ENCODE measurements around the gene RTP1. TPM values are rescaled to one million over a fixed set of nuclear protein-coding genes. Genes with fewer than 3 reads are reported as not detected.
"Not testable (repeated sequence)": the region's sequence is repeated elsewhere in the genome, so short reads cannot be mapped to it uniquely, and the experiment has no call there.

The RTP1 gene
- polyA plus RNA-seq, result not detected

DNA sequence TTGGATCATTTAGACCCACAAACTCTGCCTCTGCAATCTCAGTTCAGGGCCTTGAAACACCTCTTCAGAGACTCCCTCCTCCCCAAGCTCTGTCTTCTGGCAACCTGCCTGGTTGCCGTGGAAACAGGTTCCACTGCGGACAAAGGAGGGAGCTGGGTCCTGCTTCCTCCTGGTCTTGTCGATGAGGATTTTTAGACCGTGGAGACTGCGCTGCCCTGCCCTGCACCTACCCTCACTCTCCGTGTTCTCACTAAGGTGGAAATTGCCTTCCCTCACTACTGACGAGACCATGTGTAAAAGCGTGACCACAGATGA, at the start of gene RTP1:
TSS of gene RTP1 (plus strand) at position 152 of the 315 bp plus-strand sequence. CDS start at position 182, 30 bp downstream.
- 60 to 71% (median 63%) methylated on average over 8 of the region's 8 CpGs for WGBS, 3 donors
- no peak within 1 kb of the TSS for H3K27ac ChIP-seq (ENCODE audit: low read depth, low read length)

GRCh38 chr3:187150186-187150585, 47.1 kb upstream of the RTP1 start:
- 88 to 95% (median 94%) methylated on average over 7 of the region's 7 CpGs for WGBS, 3 donors
- no peak overlapping the region for H3K27ac ChIP-seq (ENCODE audit: low read depth, low read length)

DNA sequence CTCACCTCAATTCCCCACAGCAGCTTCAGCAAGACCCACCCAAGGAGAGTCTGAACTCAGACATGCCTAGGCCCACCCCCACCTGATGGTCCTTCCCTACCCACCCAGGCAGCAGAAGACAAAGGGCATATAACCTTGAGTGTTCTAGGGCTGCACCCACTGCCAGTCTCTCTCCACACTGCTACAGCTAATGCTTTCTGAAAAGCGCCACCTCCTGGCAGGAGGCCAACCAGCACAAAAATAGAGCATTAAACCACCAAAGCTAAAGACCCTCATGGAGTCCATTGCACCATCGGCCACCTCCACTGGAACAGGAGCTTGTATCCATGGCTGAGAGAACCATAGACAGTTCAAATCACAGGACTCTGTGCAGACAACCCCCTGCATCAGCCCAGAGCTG, 46.7 kb upstream of the RTP1 start:
- H3K27ac ChIP-seq (ENCODE audit: low read depth, low read length), result no peak overlapping the region
- 78 to 95% (median 87%) methylated on average over 2 of the region's 2 CpGs for WGBS, 3 donors

- H3K27ac ChIP-seq (ENCODE audit: low read depth, low read length), result no peak overlapping the region
These were observed 35.7 kb upstream of the RTP1 start for GRCh38 chr3:187161556-187161955.

DNA sequence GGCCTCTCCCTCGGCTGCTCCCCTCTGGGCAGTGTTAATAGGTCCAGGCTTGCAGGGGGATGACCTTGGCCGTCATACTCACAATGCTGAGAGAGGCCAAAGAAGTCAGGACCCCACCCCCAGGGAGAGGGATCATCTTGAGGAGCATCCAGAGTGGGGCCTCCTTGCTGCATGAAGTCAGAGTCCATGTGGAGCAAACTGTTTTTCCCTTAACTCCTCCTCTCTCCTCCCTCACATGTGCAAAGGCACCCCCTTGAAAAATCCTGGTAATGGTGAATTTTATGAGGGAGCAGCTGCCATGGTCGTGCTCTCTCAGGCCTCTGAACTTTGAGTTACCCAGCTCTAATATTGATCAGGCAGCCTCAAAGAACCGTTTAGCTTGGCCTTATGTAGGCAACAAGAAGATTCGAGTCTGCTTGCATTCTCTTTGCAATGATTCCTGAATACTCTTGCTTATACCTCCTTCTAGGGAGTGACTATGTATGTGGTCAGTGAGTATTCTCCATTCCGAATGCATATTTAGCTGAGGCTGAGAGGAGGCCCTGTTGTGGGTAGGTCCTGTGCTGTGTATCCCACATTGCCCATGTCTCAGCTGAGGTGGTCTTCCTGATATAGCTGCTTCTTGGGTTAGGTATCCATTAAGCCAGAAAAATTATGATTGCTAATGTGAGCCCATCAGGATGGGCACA, 34.9 kb upstream of the RTP1 start:
- 36 to 79% (median 66%) methylated on average over 6 of the region's 6 CpGs for WGBS, 3 donors
- no peak overlapping the region for H3K27ac ChIP-seq (ENCODE audit: low read depth, low read length)

DNA sequence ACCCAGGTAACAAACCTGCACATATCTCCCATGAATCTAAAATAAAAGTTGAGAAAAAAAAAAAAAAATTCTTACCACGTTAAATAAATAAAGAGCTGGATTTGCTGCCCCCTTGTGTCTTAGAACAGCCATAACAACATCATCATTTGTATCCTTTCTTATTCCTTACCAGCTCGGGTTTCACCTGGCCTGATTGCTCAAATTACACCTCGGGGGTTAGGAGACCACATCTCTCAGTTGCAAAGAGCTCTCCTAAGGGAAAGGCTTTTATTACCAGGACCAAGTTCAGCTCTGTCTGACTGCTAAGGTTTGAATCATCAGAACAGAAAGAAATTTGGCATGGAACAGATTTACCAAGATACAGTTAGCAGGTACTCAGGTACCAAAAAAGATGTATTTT, 32.1 kb upstream of the RTP1 start:
- 0% methylated on average over 3 of the region's 3 CpGs for WGBS, 3 donors
- no peak overlapping the region for H3K27ac ChIP-seq (ENCODE audit: low read depth, low read length)

DNA sequence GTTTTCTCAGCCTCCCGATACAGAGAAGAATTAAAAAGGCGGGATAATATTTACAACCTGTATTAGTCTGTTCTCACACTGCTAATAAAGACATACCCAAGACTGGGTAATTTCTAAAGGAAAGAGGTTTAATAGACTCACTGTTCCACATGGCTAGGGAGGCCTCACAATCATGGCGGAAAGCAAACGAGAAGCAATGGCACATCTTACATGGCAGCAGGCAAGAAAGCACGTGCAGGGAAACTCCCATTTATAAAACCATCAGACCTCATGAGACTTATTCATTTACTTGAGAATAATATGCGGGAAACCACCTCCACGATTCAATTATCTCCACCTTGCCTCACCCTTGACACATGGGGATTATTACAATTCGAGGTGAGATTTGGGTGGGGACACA, 30.5 kb upstream of the RTP1 start:
- no peak overlapping the region for H3K27ac ChIP-seq (ENCODE audit: low read depth, low read length)
- 83 to 91% (median 90%) methylated on average over 8 of the region's 8 CpGs for WGBS, 3 donors

GRCh38 chr3:187167777-187168176, 29.5 kb upstream of the RTP1 start:
- H3K27ac ChIP-seq (ENCODE audit: low read depth, low read length), result no peak overlapping the region
- WGBS, 3 donors, result 74 to 80% (median 79%) methylated on average over 5 of the region's 5 CpGs

- H3K27ac ChIP-seq (ENCODE audit: low read depth, low read length), result no peak overlapping the region
- WGBS, 3 donors, result 75 to 88% (median 77%) methylated on average over 2 of the region's 2 CpGs
These were observed 27.9 kb upstream of the RTP1 start for GRCh38 chr3:187169231-187169960.

DNA sequence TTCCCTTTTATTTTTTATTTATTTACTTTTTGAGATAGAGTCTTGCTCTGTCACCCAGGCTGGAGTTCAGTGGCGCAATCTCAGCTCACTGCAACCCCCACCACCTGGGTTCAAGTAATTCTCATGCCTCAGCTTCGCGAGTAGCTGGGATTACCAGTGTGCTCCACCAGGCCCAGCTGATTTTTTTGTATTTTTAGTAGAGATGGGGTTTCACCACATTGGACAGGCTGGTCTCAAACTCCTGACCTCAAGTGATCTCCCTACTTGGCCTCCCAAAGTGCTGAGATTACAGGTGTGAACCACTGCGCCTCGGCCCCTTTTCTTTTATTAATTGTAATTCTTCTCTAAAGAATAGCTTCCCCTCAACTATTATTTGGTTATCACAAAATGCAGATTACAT, 26.4 kb upstream of the RTP1 start:
- WGBS, 3 donors, result 87 to 94% (median 91%) methylated on average over 5 of the region's 5 CpGs

DNA sequence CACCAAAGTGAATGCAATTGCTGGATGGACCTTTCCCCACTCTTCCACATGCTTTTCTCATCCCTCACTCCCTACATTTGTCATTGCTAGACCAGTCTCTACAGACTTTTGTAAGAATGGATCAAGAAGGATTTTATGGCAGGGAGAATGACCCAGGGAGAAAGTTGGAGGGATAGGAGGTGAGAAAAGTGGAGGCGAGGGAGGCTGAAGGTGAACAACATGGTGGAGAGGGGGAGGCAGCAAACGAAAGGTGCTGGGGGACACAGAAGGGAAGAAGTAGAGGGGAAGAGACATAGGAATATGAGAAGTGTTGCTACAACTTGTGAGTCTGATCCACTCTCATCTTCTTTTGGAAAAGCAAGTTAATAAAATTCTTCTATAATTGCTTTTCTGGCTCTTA, 24.4 kb upstream of the RTP1 start:
- H3K27ac ChIP-seq (ENCODE audit: low read depth, low read length), result no peak overlapping the region
- 88 to 94% (median 88%) methylated on average over 2 of the region's 2 CpGs for WGBS, 3 donors

More for the DNA sequence above, 26.4 kb upstream of the RTP1 start:
- H3K27ac ChIP-seq (ENCODE audit: low read depth, low read length), result not testable (repeated sequence)

DNA sequence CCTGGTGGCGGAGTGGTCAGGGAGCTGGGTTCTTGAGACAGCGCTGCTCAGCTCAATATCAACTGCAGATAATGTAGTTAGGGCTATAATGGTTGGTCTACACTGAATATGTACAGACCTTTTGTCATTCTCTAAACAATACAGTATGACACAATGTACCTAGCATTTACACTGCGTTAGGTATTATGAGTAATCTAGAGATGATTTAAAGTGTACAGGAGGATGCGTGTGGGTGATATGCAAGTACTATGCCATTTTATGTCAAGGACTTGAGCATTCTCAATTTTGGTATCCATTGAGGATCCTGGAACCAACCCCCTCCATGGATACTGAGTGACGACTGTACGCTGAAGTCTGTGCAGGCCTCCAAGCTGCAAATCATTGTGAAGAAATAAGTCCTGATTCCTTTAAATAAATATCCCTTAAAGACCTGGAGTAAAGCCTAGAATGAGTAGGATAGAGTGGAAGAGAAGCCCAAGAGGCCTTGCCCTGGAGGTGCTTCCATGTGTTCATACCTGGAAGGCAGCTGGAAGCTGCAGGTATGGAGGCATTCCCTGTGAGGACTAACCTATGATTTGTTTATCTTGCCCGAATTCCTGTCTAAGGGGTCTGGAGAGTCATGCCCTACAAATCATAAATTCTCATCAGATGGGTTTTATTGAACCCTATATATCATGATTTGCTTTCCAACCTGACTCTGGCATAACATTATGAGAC, 15.7 kb upstream of the RTP1 start:
- WGBS, 3 donors, result 86 to 94% (median 93%) methylated on average over 7 of the region's 7 CpGs
- no peak overlapping the region for H3K27ac ChIP-seq (ENCODE audit: low read depth, low read length)

DNA sequence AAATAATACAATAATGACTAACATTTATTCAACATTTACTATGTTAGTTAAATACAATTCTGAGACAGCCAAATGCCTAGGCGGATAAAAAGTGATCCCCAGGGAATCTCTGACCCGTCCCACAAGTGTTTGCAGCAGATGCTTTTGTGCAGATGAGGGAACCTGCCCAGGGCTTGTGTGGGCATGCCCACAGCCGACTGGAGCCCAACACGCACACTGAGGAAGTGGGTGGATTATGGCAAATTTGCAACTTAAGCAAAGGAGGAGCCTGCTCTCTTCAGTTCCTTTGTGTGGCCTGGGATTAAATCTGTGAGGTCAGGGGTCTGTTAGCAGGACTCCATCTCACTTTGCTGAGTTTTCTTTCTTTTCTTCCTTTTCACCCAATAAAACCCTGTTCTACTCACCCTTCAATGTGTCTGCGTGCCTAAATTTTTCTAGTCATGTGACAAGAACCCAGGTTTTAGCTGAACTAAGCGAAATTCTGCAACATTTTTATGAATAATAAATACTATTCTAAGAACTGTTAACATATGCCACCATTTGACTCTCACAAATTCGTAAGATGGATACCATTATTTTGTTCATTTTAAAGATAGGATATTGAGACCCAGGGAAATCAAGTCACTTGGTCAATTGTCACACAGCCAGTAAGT, 13.9 kb upstream of the RTP1 start:
- 55 to 66% (median 59%) methylated on average over 7 of the region's 7 CpGs for WGBS, 3 donors
- no peak overlapping the region for H3K27ac ChIP-seq (ENCODE audit: low read depth, low read length)

DNA sequence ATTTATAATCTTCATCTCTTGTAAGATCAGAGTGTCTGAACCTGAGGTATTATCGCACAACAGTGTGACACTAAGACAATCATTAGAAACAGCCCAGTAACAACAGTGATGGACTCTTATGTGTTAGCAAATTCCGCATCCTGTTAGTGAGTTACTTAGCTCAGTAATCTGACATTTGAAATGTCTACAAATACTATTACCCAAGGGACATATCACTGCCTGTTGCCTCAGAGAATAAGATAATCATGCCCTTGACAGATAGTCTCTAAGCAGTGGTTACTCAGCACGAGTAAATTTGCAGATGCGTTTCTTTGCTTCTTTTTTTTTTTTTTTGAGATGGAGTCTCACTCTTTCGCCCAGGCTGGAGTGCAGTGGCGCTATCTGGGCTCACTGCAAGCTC, 13.4 kb upstream of the RTP1 start:
- no peak overlapping the region for H3K27ac ChIP-seq (ENCODE audit: low read depth, low read length)
- WGBS, 3 donors, result 81 to 92% (median 90%) methylated on average over 6 of the region's 6 CpGs

GRCh38 chr3:187185759-187186158, 11.5 kb upstream of the RTP1 start:
- H3K27ac ChIP-seq (ENCODE audit: low read depth, low read length), result no peak overlapping the region
- WGBS, 3 donors, result 78 to 94% (median 89%) methylated on average over 4 of the region's 4 CpGs

DNA sequence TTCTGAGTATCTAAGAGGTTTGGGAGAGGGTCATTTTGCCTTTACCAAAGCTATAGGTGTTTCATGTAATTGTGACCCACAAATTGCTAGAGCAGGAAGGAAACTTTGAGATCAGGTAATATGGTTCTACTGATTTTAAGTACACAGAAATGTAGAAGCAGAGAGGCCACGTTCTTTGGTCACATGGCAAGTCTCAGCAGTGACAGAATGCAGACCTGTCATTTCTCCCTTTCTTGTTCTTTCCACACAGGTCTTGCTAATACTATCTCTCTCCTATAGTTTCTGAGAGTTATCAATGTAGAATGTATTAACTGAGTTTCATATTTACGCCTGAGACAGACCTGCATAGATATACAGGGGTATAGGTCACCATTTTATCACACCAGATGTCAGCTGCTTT, 10.9 kb upstream of the RTP1 start:
- no peak overlapping the region for H3K27ac ChIP-seq (ENCODE audit: low read depth, low read length)
- WGBS, 3 donors, result 49 to 77% (median 65%) methylated on average over 2 of the region's 2 CpGs

DNA sequence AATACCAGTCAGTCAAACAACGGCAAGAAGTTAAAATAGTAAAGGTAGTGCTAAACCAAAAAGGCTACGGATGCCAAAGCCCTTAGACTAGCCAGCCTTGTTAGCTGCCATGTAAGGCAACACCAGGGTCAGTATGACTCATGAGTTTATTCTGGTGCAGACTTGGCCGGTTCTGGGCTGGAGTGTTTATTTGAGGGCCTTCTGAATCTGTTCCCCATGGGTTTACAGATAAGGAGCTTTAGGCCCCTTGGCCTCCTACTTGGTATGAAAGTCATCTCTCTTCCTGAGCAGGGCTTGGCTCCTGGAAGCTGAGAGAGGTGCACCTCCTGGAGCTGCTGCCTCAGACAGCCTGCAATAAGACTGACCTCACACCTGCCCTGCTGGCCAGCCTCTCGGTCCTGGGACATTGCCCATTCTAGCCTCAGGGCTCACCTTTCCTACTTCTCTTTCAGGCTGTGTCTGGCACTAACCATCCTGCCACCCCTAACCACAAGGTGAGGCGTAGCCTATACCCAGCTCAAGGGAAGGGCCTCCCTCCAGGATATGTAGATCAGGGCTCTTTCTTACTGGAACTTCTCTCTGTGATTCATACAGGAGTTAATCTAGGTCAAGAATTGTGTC, 10.4 kb upstream of the RTP1 start:
- no peak overlapping the region for H3K27ac ChIP-seq (ENCODE audit: low read depth, low read length)
- WGBS, 3 donors, result 58 to 68% (median 61%) methylated on average over 5 of the region's 5 CpGs

DNA sequence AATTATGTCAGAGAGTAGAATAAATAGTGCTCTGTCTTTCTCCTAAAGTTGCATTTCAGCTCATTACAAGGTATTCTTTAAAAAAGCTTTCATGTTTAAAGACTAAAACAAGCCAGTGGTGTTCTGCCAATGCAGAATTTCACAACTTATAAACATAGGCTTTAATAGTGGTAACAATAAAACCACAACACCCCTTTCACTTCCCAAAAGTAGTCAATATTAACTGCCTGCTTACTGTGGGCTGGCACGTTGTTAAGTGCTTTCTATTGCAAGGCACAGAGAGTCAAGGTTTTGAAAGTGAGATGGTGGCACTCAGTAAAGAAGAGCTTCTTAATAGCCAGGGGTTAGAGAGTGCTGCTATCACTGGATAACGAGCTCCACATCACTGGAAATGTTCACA, 8.4 kb upstream of the RTP1 start:
- no peak overlapping the region for H3K27ac ChIP-seq (ENCODE audit: low read depth, low read length)
- WGBS, 3 donors, result 33 to 40% (median 38%) methylated on average over 2 of the region's 2 CpGs

DNA sequence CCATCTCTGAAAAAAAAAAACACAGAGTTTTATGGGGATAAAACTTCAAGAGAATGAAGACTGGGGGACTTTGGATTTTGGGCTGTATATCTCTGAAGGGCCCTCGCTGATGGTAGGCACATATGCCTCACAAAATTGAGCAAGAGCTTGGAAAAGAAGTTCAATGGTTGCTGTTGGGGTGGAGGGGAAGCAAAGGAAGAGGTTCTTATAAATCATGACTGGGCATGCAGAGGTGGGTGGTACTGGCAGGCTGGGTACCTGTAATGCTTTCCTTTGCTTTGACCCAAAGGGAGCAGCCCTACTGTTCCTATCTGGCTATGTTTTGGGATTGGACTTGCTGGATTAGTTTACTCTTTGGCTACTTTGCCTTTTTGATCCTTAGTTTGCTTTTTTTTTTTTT, 6.0 kb upstream of the RTP1 start:
- H3K27ac ChIP-seq (ENCODE audit: low read depth, low read length), result no peak overlapping the region
- WGBS, 3 donors, result 56 to 90% (median 86%) methylated on average over 1 of the region's 1 CpG
